SU-DHL-6 (cell line): ENCODE data around the gene OR8B2.
"Not testable (repeated sequence)": the region's sequence is repeated elsewhere in the genome, so short reads cannot be mapped to it uniquely, and the experiment has no call there.

ENCODE experiments used
- H2AFZ ChIP-seq: fragments of 200-600 bp; sonication (generic); 2 replicates; pipeline ENCODE4 v1.6.1; 2014; ENCODE audit warnings: low read depth, mild to moderate bottlenecking, moderate library complexity, mixed read lengths, antibody characterized with exemption, low read length; ENCODE audit not compliant: severe bottlenecking
- H3F3A ChIP-seq: fragments of 200-600 bp; shearing (Covaris generic); 2 replicates; pipeline ENCODE4 v1.6.0; 2016; ENCODE audit warnings: antibody characterized with exemption, mild to moderate bottlenecking; ENCODE audit not compliant: insufficient read depth
- H3K27ac ChIP-seq: fragments of 200-600 bp; sonication (generic); 2 replicates; pipeline ENCODE4 v1.5.1; 2016; ENCODE audit warnings: low read depth, mild to moderate bottlenecking, low read length, moderate library complexity, mixed read lengths
- H3K27me3 ChIP-seq: fragments of 200-600 bp; sonication (generic), shearing (Covaris generic); 2 replicates; pipeline ENCODE4 v1.6.0; 2014; ENCODE audit warnings: mild to moderate bottlenecking, low read length
- H3K36me3 ChIP-seq: fragments of 200-600 bp; sonication (generic); 2 replicates; pipeline ENCODE4 v1.6.1; 2014; ENCODE audit warnings: mild to moderate bottlenecking, low read length, mixed read lengths
- H3K4me2 ChIP-seq: fragments of 300-600, 200-600 bp; shearing (Covaris generic), sonication (generic); 2 replicates; pipeline ENCODE4 v1.6.0; 2014; ENCODE audit warnings: low read length, low read depth, mild to moderate bottlenecking; ENCODE audit not compliant: poor library complexity, severe bottlenecking
- H3K4me3 ChIP-seq: fragments of 200-600 bp; sonication (generic); 2 replicates; pipeline ENCODE4 v1.5.1; 2014; ENCODE audit warnings: antibody characterized with exemption, low read length, mild to moderate bottlenecking, mixed read lengths; ENCODE audit not compliant: insufficient read depth, poor library complexity, severe bottlenecking
- H3K79me2 ChIP-seq: fragments of 200-600 bp; sonication (generic); 2 replicates; pipeline ENCODE4 v1.6.1; 2014; ENCODE audit warnings: mild to moderate bottlenecking, low read length, moderate library complexity; ENCODE audit not compliant: insufficient read depth
- H3K9ac ChIP-seq: fragments of 200-600 bp; sonication (generic); 2 replicates; pipeline ENCODE4 v1.7.0; 2014; ENCODE audit warnings: mild to moderate bottlenecking, low read length
- H3K9me2 ChIP-seq: fragments of 200-600 bp; sonication (generic); replicated peaks from 2 replicates; pipeline ENCODE4 v1.6.1; 2014; ENCODE audit warnings: low read length; ENCODE audit not compliant: insufficient read depth
- H3K9me3 ChIP-seq: fragments of 200-600 bp; sonication (generic); 2 replicates; pipeline ENCODE4 v1.6.1; 2014; ENCODE audit warnings: low read length, mixed read lengths; ENCODE audit not compliant: insufficient read depth
- H4K20me1 ChIP-seq: fragments of 200-600 bp; sonication (generic); 2 replicates; pipeline ENCODE4 v1.6.1; 2014; ENCODE audit warnings: low read depth, mild to moderate bottlenecking, antibody characterized with exemption, low read length, moderate library complexity, mixed read lengths
- CTCF ChIP-seq: fragments of 200-600 bp; sonication (generic); IDR thresholded peaks from one replicate; pipeline ENCODE4 v1.5.1; 2017; ENCODE audit warnings: antibody characterized with exemption, mild to moderate bottlenecking, low read length, moderate library complexity; ENCODE audit not compliant: insufficient read depth, poor library complexity, severe bottlenecking
- EZH2phosphoT487 ChIP-seq: fragments of 200-600 bp; sonication (generic), shearing (Covaris generic); conservative IDR thresholded peaks from 2 replicates; pipeline ENCODE4 v1.6.1; 2018; ENCODE audit warnings: mild to moderate bottlenecking, antibody characterized with exemption, low read length, moderate library complexity, mixed read lengths

The OR8B2 gene

GRCh38 chr11:124402326-124402922, 18.1 kb upstream of the OR8B2 start:
- H3K9me2 ChIP-seq, result no peaks in the 10 kb centered on the region
- H3K9me3 ChIP-seq, result no peaks in the 10 kb centered on the region
- no peaks in the 10 kb centered on the region for H3F3A ChIP-seq
- TF ChIP-seq EZH2phosphoT487, result no peak
- peak; percentile 94 for TF ChIP-seq CTCF
- no peaks in the 10 kb centered on the region for H4K20me1 ChIP-seq
- H3K36me3 ChIP-seq, result no peaks in the 10 kb centered on the region
- H2AFZ ChIP-seq, result no peak overlapping the region
- no peaks in the 10 kb centered on the region for H3K79me2 ChIP-seq
- no peak overlapping the region for H3K9ac ChIP-seq
- no peak overlapping the region for H3K4me3 ChIP-seq
- no peak overlapping the region for H3K4me2 ChIP-seq
- H3K27ac ChIP-seq, result no peak overlapping the region
- H3K27me3 ChIP-seq, result no peaks in the 10 kb centered on the region

DNA sequence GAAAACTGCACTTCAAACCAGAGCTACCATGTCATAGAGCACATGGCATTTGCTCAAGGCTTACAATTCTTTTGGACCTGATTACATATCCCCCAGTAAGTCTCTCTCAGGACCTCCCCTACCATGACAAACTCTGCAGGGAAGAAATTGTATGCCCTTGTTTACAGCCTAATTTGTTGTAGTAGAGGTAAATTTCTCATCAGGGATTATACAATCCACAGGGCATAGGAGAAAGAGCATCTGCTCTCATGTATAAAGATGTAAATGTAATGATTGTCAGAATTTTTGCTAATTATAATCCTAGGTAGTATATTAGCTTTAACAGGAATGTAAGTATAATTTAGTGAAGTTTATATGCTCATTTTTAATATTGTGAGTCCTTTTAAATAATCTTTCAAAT, 14.6 kb upstream of the OR8B2 start, which contains the start of gene OR8B3:
TSS of gene OR8B3 (minus strand) at position 101 of the 400 bp plus-strand sequence. CDS start 1,673 bp downstream, outside the sequence.
- Histone ChIP-seq H3K79me2 (no peaks in the 10 kb centered on the region), H3K4me3 (no peak within 1 kb of the TSS), H3K9me2 (no peaks in the 10 kb centered on the region), H3K36me3 (no peaks in the 10 kb centered on the region), H3K9ac (no peak within 1 kb of the TSS), H2AFZ (no peak within 1 kb of the TSS), H4K20me1 (no peaks in the 10 kb centered on the region), H3F3A (no peaks in the 10 kb centered on the region), H3K27ac (no peak within 1 kb of the TSS), H3K9me3 (no peaks in the 10 kb centered on the region), H3K27me3 (no peaks in the 10 kb centered on the region), H3K4me2 (no peak within 1 kb of the TSS)
- no peak for TF ChIP-seq CTCF
- TF ChIP-seq EZH2phosphoT487, result no peak

- not testable (repeated sequence) for H3K9me3 ChIP-seq, H3K4me3 ChIP-seq
These were observed 12.5 kb upstream of the OR8B2 start for GRCh38 chr11:124396847-124397246.

DNA sequence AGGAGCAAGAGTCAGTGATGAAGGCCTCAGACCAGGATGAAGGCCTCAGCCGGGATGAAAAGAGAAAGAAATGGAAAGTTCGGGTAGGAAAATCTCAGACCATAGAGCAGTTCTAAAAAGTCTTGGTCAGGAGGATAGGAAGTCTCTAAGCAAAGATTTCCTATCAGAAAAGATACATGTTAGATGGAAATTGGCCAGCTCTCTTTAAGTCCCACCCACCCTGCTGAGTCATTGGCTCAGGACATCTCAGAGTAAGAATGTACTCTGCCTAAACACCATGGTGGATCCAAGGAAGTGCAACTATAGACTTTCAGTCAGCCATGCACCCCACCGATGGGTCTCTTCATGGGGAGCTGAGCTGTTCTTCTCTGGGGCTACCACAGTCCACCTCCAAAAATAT, 10.1 kb upstream of the OR8B2 start:
- no peak for TF ChIP-seq EZH2phosphoT487
- no peak for TF ChIP-seq CTCF
- no peaks in the 10 kb centered on the region for H3K9me2 ChIP-seq
- no peaks in the 10 kb centered on the region for H3K9me3 ChIP-seq

More at GRCh38 chr11:124396847-124397246, 12.5 kb upstream of the OR8B2 start:
- H4K20me1 ChIP-seq, H3K36me3 ChIP-seq, H3F3A ChIP-seq, H2AFZ ChIP-seq, H3K9me2 ChIP-seq, H3K27me3 ChIP-seq, H3K9ac ChIP-seq, H3K27ac ChIP-seq, H3K4me2 ChIP-seq, H3K79me2 ChIP-seq: not testable (repeated sequence)

DNA sequence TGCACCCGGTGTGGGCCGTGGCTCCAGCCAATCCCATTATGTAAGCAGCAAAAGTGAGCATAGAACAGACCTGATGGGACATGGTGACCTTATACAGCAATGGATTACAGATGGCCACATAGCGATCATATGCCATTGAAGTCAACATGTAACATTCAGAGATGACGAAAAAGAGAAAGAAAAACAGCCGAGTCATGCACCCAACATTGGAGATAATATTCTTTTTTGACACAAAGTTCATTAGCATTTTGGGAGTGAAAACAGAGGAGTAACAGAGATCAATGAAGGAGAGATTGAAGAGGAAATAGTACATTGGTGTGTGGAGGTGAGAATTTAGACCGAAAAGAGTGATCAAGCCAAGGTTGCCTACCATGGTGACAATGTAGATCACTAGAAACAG, 1.4 kb downstream of the OR8B2 start:
- not testable (repeated sequence) for H3F3A ChIP-seq, H3K79me2 ChIP-seq, H3K9me3 ChIP-seq, H3K27me3 ChIP-seq, H3K4me2 ChIP-seq, H3K9ac ChIP-seq, H3K4me3 ChIP-seq, H2AFZ ChIP-seq, H3K36me3 ChIP-seq, H4K20me1 ChIP-seq, H3K9me2 ChIP-seq, H3K27ac ChIP-seq

More for the DNA sequence above, 10.1 kb upstream of the OR8B2 start:
- Histone ChIP-seq H3K4me3 (no peak overlapping the region), H2AFZ (no peak overlapping the region), H4K20me1 (no peaks in the 10 kb centered on the region), H3K4me2 (no peak overlapping the region), H3K36me3 (no peaks in the 10 kb centered on the region), H3K9ac (no peak overlapping the region), H3K79me2 (no peaks in the 10 kb centered on the region), H3F3A (no peaks in the 10 kb centered on the region), H3K27me3 (no peaks in the 10 kb centered on the region), H3K27ac (no peak overlapping the region)
